Measurements from ENCODE around the gene GAA.
"Not testable (repeated sequence)": the region's sequence is repeated elsewhere in the genome, so short reads cannot be mapped to it uniquely, and the experiment has no call there.

GAA gene

DNA sequence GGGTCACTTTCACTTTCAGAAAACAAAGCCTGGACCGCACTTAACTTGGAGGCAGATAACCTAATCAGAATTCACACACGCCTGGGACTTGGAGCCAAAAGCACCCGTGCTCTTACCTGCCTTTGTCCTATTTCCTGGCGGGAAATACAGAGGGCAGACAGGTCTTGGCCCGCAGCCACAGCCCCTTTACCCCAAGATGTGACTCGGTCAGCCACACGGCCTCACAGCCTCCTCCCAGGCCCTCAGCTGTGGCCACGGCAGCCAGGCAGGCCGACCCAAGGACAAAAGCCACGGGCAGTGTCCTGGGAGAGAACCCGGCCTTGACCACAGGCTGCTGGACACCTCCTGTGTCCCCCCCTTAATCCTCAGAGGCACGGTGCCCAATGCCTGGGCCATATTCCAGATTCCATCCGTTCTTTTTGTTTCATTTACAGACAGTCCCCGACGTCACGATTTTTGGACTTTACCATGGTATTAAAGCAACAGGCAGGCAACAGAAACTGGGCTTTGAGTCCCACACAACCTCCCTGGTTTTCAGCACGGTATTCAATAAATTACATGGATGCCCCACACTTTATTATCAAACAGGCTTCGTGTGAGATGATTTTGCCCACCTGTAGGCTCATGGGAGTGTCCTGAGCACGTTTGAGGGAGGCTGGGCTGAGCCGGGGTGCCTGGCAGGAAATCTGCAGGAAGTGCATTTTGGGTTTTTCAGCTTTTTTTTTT is 30.1 kb upstream of the GAA start:
- Mint-ChIP-seq H3K4me1 (peaks cover 4% of the 10 kb centered on the region), H3K27ac (no peak overlapping the region), H3K9me3 (no peaks in the 10 kb centered on the region), H3K4me3 (no peak overlapping the region), H3K27me3 (no peaks in the 10 kb centered on the region), H3K36me3 (no peaks in the 10 kb centered on the region)

DNA sequence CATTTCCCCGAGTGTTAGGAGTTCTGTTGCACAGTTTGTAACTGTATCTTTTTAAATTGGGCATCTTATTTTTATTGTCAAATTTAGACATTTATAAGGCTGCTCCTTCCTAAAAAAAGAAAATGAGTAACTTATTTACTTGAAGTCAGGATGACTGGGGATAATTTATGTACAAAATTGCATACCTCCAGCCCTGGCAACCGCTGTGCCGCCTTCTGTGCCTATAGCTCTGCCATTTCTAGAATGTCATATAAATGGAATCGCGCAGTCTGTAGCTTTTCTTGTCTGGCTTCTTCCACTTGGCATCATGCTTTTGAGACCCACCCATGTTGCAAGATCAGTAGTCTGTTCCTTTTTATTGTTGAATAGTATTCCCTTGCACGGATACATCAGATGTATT is 29.0 kb upstream of the GAA start:
- Mint-ChIP-seq H3K4me3 (no peak overlapping the region), H3K27me3 (no peaks in the 10 kb centered on the region), H3K36me3 (no peaks in the 10 kb centered on the region), H3K27ac (no peak overlapping the region), H3K4me1 (peaks cover 4% of the 10 kb centered on the region), H3K9me3 (no peaks in the 10 kb centered on the region)

- Mint-ChIP-seq H3K36me3 (no peaks in the 10 kb centered on the region), H3K27me3 (no peaks in the 10 kb centered on the region), H3K9me3 (no peaks in the 10 kb centered on the region), H3K4me3 (no peak overlapping the region), H3K4me1 (peaks cover 5% of the 10 kb centered on the region), H3K27ac (no peak overlapping the region)
Measured at GRCh38 chr17:80080081-80080480, 21.3 kb upstream of the GAA start.

DNA sequence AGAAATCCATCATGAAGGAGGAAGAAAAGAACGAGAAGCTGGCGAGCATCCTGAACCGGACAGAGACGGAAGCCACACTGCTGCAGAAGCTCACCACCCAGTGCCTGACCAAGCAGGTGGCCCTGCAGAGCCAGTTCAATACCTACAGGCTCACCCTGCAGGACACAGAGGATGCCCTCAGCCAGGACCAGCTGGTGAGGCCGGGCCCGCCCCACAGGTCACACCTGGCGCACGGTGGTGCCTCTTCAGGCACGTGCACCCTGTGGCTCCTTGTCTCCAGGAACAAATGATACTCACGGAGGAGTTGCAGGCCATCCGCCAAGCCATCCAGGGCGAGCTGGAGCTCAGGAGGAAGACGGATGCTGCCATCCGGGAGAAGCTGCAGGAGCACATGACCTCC is 19.8 kb upstream of the GAA start:
- no peaks in the 10 kb centered on the region for H3K36me3 Mint-ChIP-seq
- H3K27ac Mint-ChIP-seq = no peak overlapping the region
- H3K4me3 Mint-ChIP-seq = no peak overlapping the region
- no peaks in the 10 kb centered on the region for H3K9me3 Mint-ChIP-seq
- H3K27me3 Mint-ChIP-seq = no peaks in the 10 kb centered on the region
- peaks cover 5% of the 10 kb centered on the region for H3K4me1 Mint-ChIP-seq

DNA sequence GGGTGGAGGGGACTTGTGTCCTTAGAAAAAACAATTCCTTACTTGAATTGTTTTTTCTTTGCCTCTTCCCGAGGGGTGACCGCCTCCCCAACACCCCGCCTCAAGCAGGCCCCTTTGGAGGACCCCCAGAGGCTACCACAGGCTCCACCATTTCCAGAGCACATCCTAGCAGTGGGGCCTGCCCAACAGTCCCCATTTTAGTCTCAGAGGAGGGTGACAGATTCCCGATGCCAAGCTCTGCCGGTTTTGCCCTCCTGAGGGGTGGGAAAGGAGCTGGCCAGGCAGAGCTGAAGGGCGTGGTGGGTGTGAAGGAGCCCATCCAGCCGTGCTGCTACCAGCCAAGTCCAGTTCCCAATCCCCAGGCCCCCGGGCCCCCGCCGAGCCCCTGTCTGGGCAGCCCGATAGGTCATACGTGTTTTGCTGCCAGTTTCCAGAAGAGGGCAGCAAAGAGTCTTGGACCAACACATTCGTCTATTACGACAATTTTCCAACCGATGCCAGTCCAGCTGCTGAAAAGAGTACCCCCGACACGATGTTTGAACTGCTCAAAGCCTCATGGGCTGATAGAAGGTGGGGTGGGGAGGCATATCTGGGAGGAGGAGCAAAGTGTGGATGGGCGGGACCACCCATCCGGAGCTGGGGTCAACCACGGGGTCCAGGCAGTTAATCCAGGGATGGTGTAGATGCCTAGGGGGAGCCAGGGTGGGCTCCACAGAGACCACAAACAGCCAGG is 18.8 kb upstream of the GAA start:
- no peaks in the 10 kb centered on the region for H3K36me3 Mint-ChIP-seq
- no peaks in the 10 kb centered on the region for H3K27me3 Mint-ChIP-seq
- peaks cover 5% of the 10 kb centered on the region for H3K4me1 Mint-ChIP-seq
- H3K4me3 Mint-ChIP-seq = no peak overlapping the region
- no peaks in the 10 kb centered on the region for H3K9me3 Mint-ChIP-seq
- no peak overlapping the region for H3K27ac Mint-ChIP-seq

- Mint-ChIP-seq H3K27me3 (no peaks in the 10 kb centered on the region), H3K4me1 (peaks cover 5% of the 10 kb centered on the region), H3K4me3 (no peak overlapping the region), H3K9me3 (no peaks in the 10 kb centered on the region), H3K27ac (no peak overlapping the region), H3K36me3 (no peaks in the 10 kb centered on the region)
Measured at GRCh38 chr17:80083136-80083661, 18.2 kb upstream of the GAA start.

- Mint-ChIP-seq H3K4me3 (no peak overlapping the region), H3K36me3 (no peaks in the 10 kb centered on the region), H3K27ac (no peak overlapping the region), H3K9me3 (no peaks in the 10 kb centered on the region), H3K4me1 (peaks cover 5% of the 10 kb centered on the region), H3K27me3 (no peaks in the 10 kb centered on the region)
Measured at GRCh38 chr17:80084773-80085172, 16.6 kb upstream of the GAA start.

- H3K4me1 Mint-ChIP-seq = peaks cover 5% of the 10 kb centered on the region
- no peaks in the 10 kb centered on the region for H3K36me3 Mint-ChIP-seq
- no peaks in the 10 kb centered on the region for H3K9me3 Mint-ChIP-seq
- H3K27me3 Mint-ChIP-seq = no peaks in the 10 kb centered on the region
- no peak overlapping the region for H3K4me3 Mint-ChIP-seq
- H3K27ac Mint-ChIP-seq = no peak overlapping the region
Measured at GRCh38 chr17:80086081-80086480, 15.3 kb upstream of the GAA start.

- Mint-ChIP-seq H3K27ac (no peak overlapping the region), H3K4me3 (no peak overlapping the region), H3K4me1 (peaks cover 5% of the 10 kb centered on the region), H3K36me3 (no peaks in the 10 kb centered on the region), H3K9me3 (no peaks in the 10 kb centered on the region), H3K27me3 (no peaks in the 10 kb centered on the region)
Measured at GRCh38 chr17:80086616-80087015, 14.8 kb upstream of the GAA start.

- H3K9me3 Mint-ChIP-seq = no peaks in the 10 kb centered on the region
- no peaks in the 10 kb centered on the region for H3K36me3 Mint-ChIP-seq
- no peak overlapping the region for H3K4me3 Mint-ChIP-seq
- no peaks in the 10 kb centered on the region for H3K27me3 Mint-ChIP-seq
- H3K27ac Mint-ChIP-seq = no peak overlapping the region
- H3K4me1 Mint-ChIP-seq = peaks cover 3% of the 10 kb centered on the region
Measured at GRCh38 chr17:80087346-80088265, 13.8 kb upstream of the GAA start.

- no peaks in the 10 kb centered on the region for H3K36me3 Mint-ChIP-seq
- no peak overlapping the region for H3K27ac Mint-ChIP-seq
- H3K4me3 Mint-ChIP-seq = no peak overlapping the region
- no peaks in the 10 kb centered on the region for H3K4me1 Mint-ChIP-seq
- H3K9me3 Mint-ChIP-seq = no peaks in the 10 kb centered on the region
- H3K27me3 Mint-ChIP-seq = no peaks in the 10 kb centered on the region
Measured at GRCh38 chr17:80089762-80090161, 11.6 kb upstream of the GAA start.

- not testable (repeated sequence) for H3K27ac Mint-ChIP-seq, H3K36me3 Mint-ChIP-seq, H3K4me1 Mint-ChIP-seq, H3K9me3 Mint-ChIP-seq, H3K27me3 Mint-ChIP-seq, H3K4me3 Mint-ChIP-seq
Measured at GRCh38 chr17:80090164-80090563, 11.2 kb upstream of the GAA start.

- no peak overlapping the region for H3K4me3 Mint-ChIP-seq
- H3K9me3 Mint-ChIP-seq = no peaks in the 10 kb centered on the region
Measured at GRCh38 chr17:80091376-80091775, 10.0 kb upstream of the GAA start.

DNA sequence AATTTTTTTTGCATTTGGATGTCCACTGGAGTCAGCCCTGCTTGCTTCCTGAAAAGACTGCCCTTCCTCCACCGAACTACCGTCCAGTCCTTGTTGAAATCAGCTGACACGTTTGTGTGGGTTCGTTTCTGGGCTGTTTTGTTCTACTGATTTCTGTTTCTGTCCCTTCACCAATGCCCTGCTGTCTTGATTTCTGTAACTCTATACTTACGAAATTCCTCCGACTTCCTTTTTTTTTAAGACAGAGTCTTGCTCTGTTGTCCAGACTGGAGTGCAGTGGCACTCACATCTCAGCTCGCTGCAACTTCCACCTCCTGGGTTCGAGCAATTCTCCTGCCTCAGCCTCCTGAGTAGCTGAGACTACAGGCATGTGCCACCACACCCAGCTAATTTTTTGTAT is 8.4 kb upstream of the GAA start:
- Mint-ChIP-seq H3K4me1 (no peaks in the 10 kb centered on the region), H3K4me3 (no peak overlapping the region), H3K27me3 (no peaks in the 10 kb centered on the region), H3K36me3 (no peaks in the 10 kb centered on the region), H3K9me3 (no peaks in the 10 kb centered on the region), H3K27ac (no peak overlapping the region)

More at GRCh38 chr17:80091376-80091775, 10.0 kb upstream of the GAA start:
- H3K27me3 Mint-ChIP-seq = no peaks in the 10 kb centered on the region
- H3K4me1 Mint-ChIP-seq = no peaks in the 10 kb centered on the region
- no peak overlapping the region for H3K27ac Mint-ChIP-seq
- no peaks in the 10 kb centered on the region for H3K36me3 Mint-ChIP-seq

- no peak overlapping the region for H3K27ac Mint-ChIP-seq
- no peaks in the 10 kb centered on the region for H3K9me3 Mint-ChIP-seq
- no peak overlapping the region for H3K4me3 Mint-ChIP-seq
- no peaks in the 10 kb centered on the region for H3K27me3 Mint-ChIP-seq
- H3K36me3 Mint-ChIP-seq = no peaks in the 10 kb centered on the region
- H3K4me1 Mint-ChIP-seq = peaks cover 7% of the 10 kb centered on the region
Measured at GRCh38 chr17:80095038-80095843, 6.1 kb upstream of the GAA start.
